ENCODE measurements around the gene PPP6R1. TPM values are rescaled to one million over a fixed set of nuclear protein-coding genes. Genes with fewer than 3 reads are reported as not detected.

The PPP6R1 gene
- total and polyA plus RNA-seq, 2 of the 13 experiments (the other 11 are each of a cell fraction or from before 2014, with no cell fraction given) = 25.8 to 54.0 TPM

DNA sequence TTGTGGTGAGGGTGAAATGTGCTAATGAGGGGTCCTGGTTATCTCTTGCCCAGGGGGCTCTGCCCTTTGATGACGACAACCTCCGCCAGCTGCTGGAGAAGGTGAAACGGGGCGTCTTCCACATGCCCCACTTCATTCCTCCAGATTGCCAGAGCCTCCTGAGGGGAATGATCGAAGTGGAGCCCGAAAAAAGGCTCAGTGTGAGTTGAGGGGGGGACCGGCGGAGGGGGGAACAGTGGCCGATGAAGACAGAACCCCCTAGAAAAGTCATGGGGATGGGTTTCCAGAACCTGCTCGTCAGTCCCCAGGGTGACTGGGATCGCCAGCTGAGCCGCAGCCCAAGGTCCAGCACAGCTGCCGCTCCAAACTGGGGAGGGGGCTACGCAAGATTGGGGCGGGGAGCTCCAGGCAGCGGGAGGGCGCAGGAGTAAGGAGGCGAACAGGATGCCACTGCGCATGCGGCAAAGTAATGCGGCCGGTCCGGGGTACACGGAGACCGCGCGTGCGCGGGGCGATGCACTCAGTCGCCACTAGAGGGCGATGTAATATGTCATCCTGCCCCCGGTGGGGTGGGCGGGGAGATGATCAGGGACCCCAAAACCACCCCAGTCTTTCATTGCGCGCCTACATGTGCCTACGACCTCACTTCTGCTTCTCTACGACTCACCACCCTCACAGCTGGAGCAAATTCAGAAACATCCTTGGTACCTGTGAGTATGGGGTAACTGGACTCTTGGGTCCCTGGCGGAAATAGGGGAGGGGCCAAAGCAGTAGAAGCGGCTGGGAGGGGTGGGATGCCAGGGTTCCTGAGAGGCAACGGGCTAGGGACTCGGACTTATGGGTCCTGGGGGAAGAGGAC lies 42.9 kb upstream of the PPP6R1 start (continued):
- TF ChIP-seq ZNF335 (CRISPR knock-in tag; IDR thresholded peaks at IDR 0.05) (no peak), PTBP1 (IDR thresholded peaks at IDR 0.05; ENCODE audit: low read depth, low read length, poor library complexity, severe bottlenecking) (no peak), ZBTB7A (CRISPR knock-in tag; IDR thresholded peaks at IDR 0.05) (peak; percentile 93), KLF11 (CRISPR knock-in tag; IDR thresholded peaks at IDR 0.05) (no peak), ZFYVE20 (CRISPR knock-in tag; IDR thresholded peaks at IDR 0.05; ENCODE audit: borderline replicate concordance, low read depth) (no peak), HIVEP1 (CRISPR knock-in tag; IDR thresholded peaks at IDR 0.05) (no peak), ZFP36L2 (CRISPR knock-in tag; IDR thresholded peaks at IDR 0.05) (no peak), ZNF484 (CRISPR knock-in tag; IDR thresholded peaks at IDR 0.05; ENCODE audit: borderline replicate concordance, low read depth) (no peak), MAF1 (CRISPR knock-in tag; IDR thresholded peaks at IDR 0.05; ENCODE audit: borderline replicate concordance) (no peak), ZNF878 (CRISPR knock-in tag; IDR thresholded peaks at IDR 0.05) (no peak), RFX1 (IDR thresholded peaks at IDR 0.05) (no peak), RAD51 (IDR thresholded peaks at IDR 0.05; ENCODE audit: borderline replicate concordance) (no peak), HNF4G (IDR thresholded peaks at IDR 0.05; ENCODE audit: borderline replicate concordance, low read depth, low read length) (no peak), HNF4G (CRISPR knock-in tag; IDR thresholded peaks at IDR 0.05; ENCODE audit: borderline replicate concordance, low read depth) (no peak), ZNF557 (CRISPR knock-in tag; IDR thresholded peaks at IDR 0.05) (no peak), DR1 (CRISPR knock-in tag; IDR thresholded peaks at IDR 0.05) (no peak), ZKSCAN5 (CRISPR knock-in tag; IDR thresholded peaks at IDR 0.05) (no peak), AGO1 (IDR thresholded peaks at IDR 0.05; ENCODE audit: low read depth, low read length, poor library complexity, severe bottlenecking) (no peak), YEATS4 (CRISPR knock-in tag; IDR thresholded peaks at IDR 0.05; ENCODE audit: borderline replicate concordance) (peak; percentile 53; the same call in 1 of the 2 replicates), POLR2A (IDR thresholded peaks at IDR 0.05; ENCODE audit: insufficient read depth in 1 of 2, low read depth in 2 of 2, low read length in 2 of 2) (peak in 1 of 2 experiments; percentile 48; a peak in 1 of 4 replicates), AHR (CRISPR knock-in tag; IDR thresholded peaks at IDR 0.05) (no peak), ZSCAN9 (CRISPR knock-in tag; IDR thresholded peaks at IDR 0.05; ENCODE audit: borderline replicate concordance) (no peak), KLF12 (CRISPR knock-in tag; IDR thresholded peaks at IDR 0.05; ENCODE audit: borderline replicate concordance) (no peak), SMC3 (IDR thresholded peaks at IDR 0.05; ENCODE audit: low read length) (peak; percentile 58), ZIK1 (CRISPR knock-in tag; IDR thresholded peaks at IDR 0.05; ENCODE audit: borderline replicate concordance, low read depth) (peak; percentile 45; the same call in 1 of the 2 replicates), FOSL2 (CRISPR knock-in tag; IDR thresholded peaks at IDR 0.05) (peak; percentile 14; the same call in 1 of the 2 replicates), ISL2 (CRISPR knock-in tag; IDR thresholded peaks at IDR 0.05) (no peak), HMGA1 (CRISPR knock-in tag; conservative IDR thresholded peaks at IDR 0.05) (no peak), KDM4B (CRISPR knock-in tag; IDR thresholded peaks at IDR 0.05) (no peak), TEAD3 (CRISPR knock-in tag; optimal IDR thresholded peaks at IDR 0.05; ENCODE audit: borderline replicate concordance) (no peak)
- TF ChIP-seq, protein P1, sequence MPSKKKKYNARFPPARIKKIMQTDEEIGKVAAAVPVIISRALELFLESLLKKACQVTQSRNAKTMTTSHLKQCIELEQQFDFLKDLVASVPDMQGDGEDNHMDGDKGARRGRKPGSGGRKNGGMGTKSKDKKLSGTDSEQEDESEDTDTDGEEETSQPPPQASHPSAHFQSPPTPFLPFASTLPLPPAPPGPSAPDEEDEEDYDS (CRISPR knock-in tag; IDR thresholded peaks at IDR 0.05) = no peak; the same call in 1 of the 2 replicates
- TF ChIP-seq, protein P2, sequence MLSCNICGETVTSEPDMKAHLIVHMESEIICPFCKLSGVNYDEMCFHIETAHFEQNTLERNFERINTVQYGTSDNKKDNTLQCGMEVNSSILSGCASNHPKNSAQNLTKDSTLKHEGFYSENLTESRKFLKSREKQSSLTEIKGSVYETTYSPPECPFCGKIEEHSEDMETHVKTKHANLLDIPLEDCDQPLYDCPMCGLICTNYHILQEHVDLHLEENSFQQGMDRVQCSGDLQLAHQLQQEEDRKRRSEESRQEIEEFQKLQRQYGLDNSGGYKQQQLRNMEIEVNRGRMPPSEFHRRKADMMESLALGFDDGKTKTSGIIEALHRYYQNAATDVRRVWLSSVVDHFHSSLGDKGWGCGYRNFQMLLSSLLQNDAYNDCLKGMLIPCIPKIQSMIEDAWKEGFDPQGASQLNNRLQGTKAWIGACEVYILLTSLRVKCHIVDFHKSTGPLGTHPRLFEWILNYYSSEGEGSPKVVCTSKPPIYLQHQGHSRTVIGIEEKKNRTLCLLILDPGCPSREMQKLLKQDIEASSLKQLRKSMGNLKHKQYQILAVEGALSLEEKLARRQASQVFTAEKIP (CRISPR knock-in tag; IDR thresholded peaks at IDR 0.05; ENCODE audit: borderline replicate concordance) = no peak
